Activated T-helper 2 cell treated with anti-CD3 and anti-CD28 coated beads, Interferon-gamma antibody, Interleukin-2, Interleukin-4, amounts not matched to agents 10 μg/mL and 5 μg/mL and 100 μg/mL, durations not matched to agents 14 hours and 24 hours and 36 hours (primary cell): ENCODE measurements around the gene MBD3. TPM values are rescaled to one million over a fixed set of nuclear protein-coding genes. Genes with fewer than 3 reads are reported as not detected.

Source experiments
- DNase-seq: peaks from one replicate; pipeline ENCODE4 v3.0.0; 2021; ENCODE audit warnings: low spot score
- H3K27ac Mint-ChIP-seq: one replicate; pipeline ENCODE4 v1.8.0; 2021; ENCODE audit warnings: mixed read lengths
- H3K27me3 Mint-ChIP-seq: one replicate; pipeline ENCODE4 v1.8.0; 2021; ENCODE audit warnings: low read depth, mixed read lengths
- H3K36me3 Mint-ChIP-seq: one replicate; pipeline ENCODE4 v1.8.0; 2021; ENCODE audit warnings: low read depth, mixed read lengths
- H3K4me1 Mint-ChIP-seq: one replicate; pipeline ENCODE4 v1.8.0; 2021; ENCODE audit warnings: low read depth, mixed read lengths
- H3K4me3 Mint-ChIP-seq: one replicate; pipeline ENCODE4 v1.8.0; 2021; ENCODE audit warnings: low read depth, mild to moderate bottlenecking, moderate library complexity, mixed read lengths
- H3K9me3 Mint-ChIP-seq: one replicate; pipeline ENCODE4 v1.8.0; 2021; ENCODE audit warnings: mixed read lengths
- intact Hi-C: fragments of 100-400 bp; cut with micrococcal nuclease; formaldehyde crosslinking; loops from one replicate; pipeline ENCODE4 v1.15.1; 2023
- total RNA-seq: library from RNA; stranded (reverse); gene quantifications from 2 replicates; pipeline ENCODE4 v1.2.3, GENCODE V29; 2022

Gene MBD3
- total RNA-seq, 1 donor from 2014 or later: 123 TPM

- intact Hi-C loops: no loop called here
- no peaks in the 10 kb centered on the region for H3K9me3 Mint-ChIP-seq
- H3K4me3 Mint-ChIP-seq: no peak overlapping the region
- no peak overlapping the region for H3K27ac Mint-ChIP-seq
- DNase-seq: no peak
- H3K4me1 Mint-ChIP-seq: no peaks in the 10 kb centered on the region
- peaks cover 54% of the 10 kb centered on the region for H3K36me3 Mint-ChIP-seq
- H3K27me3 Mint-ChIP-seq: no peaks in the 10 kb centered on the region
These were observed 11.7 kb downstream of the MBD3 start for GRCh38 chr19:1580957-1581356.

GRCh38 chr19:1580382-1580781, 12.3 kb downstream of the MBD3 start:
- DNase-seq: no peak
- H3K4me1 Mint-ChIP-seq: no peaks in the 10 kb centered on the region
- intact Hi-C loops: no loop called here
- H3K27me3 Mint-ChIP-seq: no peaks in the 10 kb centered on the region
- no peak overlapping the region for H3K27ac Mint-ChIP-seq
- H3K4me3 Mint-ChIP-seq: no peak overlapping the region
- no peaks in the 10 kb centered on the region for H3K9me3 Mint-ChIP-seq
- peaks cover 52% of the 10 kb centered on the region for H3K36me3 Mint-ChIP-seq

GRCh38 chr19:1579222-1579621, 13.4 kb downstream of the MBD3 start:
- no peak overlapping the region for H3K4me3 Mint-ChIP-seq
- DNase-seq: no peak
- no peaks in the 10 kb centered on the region for H3K4me1 Mint-ChIP-seq
- no peak overlapping the region for H3K27ac Mint-ChIP-seq
- no peaks in the 10 kb centered on the region for H3K27me3 Mint-ChIP-seq
- H3K36me3 Mint-ChIP-seq: peaks cover 44% of the 10 kb centered on the region
- intact Hi-C loops: no loop called here
- no peaks in the 10 kb centered on the region for H3K9me3 Mint-ChIP-seq

GRCh38 chr19:1577929-1578618, 14.6 kb downstream of the MBD3 start:
- H3K27ac Mint-ChIP-seq: no peak overlapping the region

GRCh38 chr19:1577090-1577928, 15.4 kb downstream of the MBD3 start:
- Mint-ChIP-seq H3K27me3 (no peaks in the 10 kb centered on the region), H3K9me3 (no peaks in the 10 kb centered on the region), H3K4me1 (no peaks in the 10 kb centered on the region), H3K27ac (no peak overlapping the region), H3K4me3 (no peak overlapping the region), H3K36me3 (peaks cover 32% of the 10 kb centered on the region)
- intact Hi-C loops: no loop called here
- no peak for DNase-seq

More at GRCh38 chr19:1577929-1578618, 14.6 kb downstream of the MBD3 start:
- Mint-ChIP-seq H3K4me3 (no peak overlapping the region), H3K36me3 (peaks cover 37% of the 10 kb centered on the region), H3K9me3 (no peaks in the 10 kb centered on the region), H3K27me3 (no peaks in the 10 kb centered on the region), H3K4me1 (no peaks in the 10 kb centered on the region)
- intact Hi-C loops: no loop called here
- no peak for DNase-seq

- intact Hi-C loops: no loop called here
- no peak for DNase-seq
- Mint-ChIP-seq H3K27me3 (no peaks in the 10 kb centered on the region), H3K4me3 (no peak overlapping the region), H3K9me3 (no peaks in the 10 kb centered on the region), H3K4me1 (no peaks in the 10 kb centered on the region), H3K27ac (no peak overlapping the region), H3K36me3 (peaks cover 28% of the 10 kb centered on the region)
These were observed 16.2 kb downstream of the MBD3 start for GRCh38 chr19:1576242-1577089.

GRCh38 chr19:1575323-1576241, 17.1 kb downstream of the MBD3 start:
- no peak for DNase-seq
- Mint-ChIP-seq H3K36me3 (peaks cover 19% of the 10 kb centered on the region), H3K4me3 (no peak overlapping the region), H3K27ac (no peak overlapping the region), H3K9me3 (no peaks in the 10 kb centered on the region), H3K27me3 (peaks cover 1% of the 10 kb centered on the region), H3K4me1 (no peaks in the 10 kb centered on the region)
- intact Hi-C loops: no loop called here

- Mint-ChIP-seq H3K9me3 (no peaks in the 10 kb centered on the region), H3K27ac (no peak overlapping the region), H3K4me1 (no peaks in the 10 kb centered on the region), H3K27me3 (peaks cover 12% of the 10 kb centered on the region), H3K4me3 (no peak overlapping the region), H3K36me3 (peaks cover 10% of the 10 kb centered on the region)
- intact Hi-C loops: no loop called here
- DNase-seq: no peak
These were observed 18.1 kb downstream of the MBD3 start for GRCh38 chr19:1574354-1575136.

GRCh38 chr19:1572795-1573194, 19.9 kb downstream of the MBD3 start:
- Mint-ChIP-seq H3K27ac (no peak overlapping the region), H3K36me3 (peaks cover 4% of the 10 kb centered on the region), H3K27me3 (peaks cover 14% of the 10 kb centered on the region), H3K4me3 (no peak overlapping the region), H3K4me1 (no peaks in the 10 kb centered on the region), H3K9me3 (no peaks in the 10 kb centered on the region)
- DNase-seq: no peak
- intact Hi-C loops: no loop called here

GRCh38 chr19:1571358-1571757, 21.3 kb downstream of the MBD3 start:
- Mint-ChIP-seq H3K9me3 (no peaks in the 10 kb centered on the region), H3K27me3 (peaks cover 14% of the 10 kb centered on the region), H3K4me3 (no peak overlapping the region)

GRCh38 chr19:1570836-1571235, 21.8 kb downstream of the MBD3 start:
- intact Hi-C loops: no loop called here
- H3K4me1 Mint-ChIP-seq: no peaks in the 10 kb centered on the region
- DNase-seq: no peak
- no peak overlapping the region for H3K4me3 Mint-ChIP-seq
- H3K27me3 Mint-ChIP-seq: peaks cover 14% of the 10 kb centered on the region
- H3K36me3 Mint-ChIP-seq: peaks cover 2% of the 10 kb centered on the region
- H3K9me3 Mint-ChIP-seq: no peaks in the 10 kb centered on the region
- H3K27ac Mint-ChIP-seq: no peak overlapping the region

More at GRCh38 chr19:1571358-1571757, 21.3 kb downstream of the MBD3 start:
- Mint-ChIP-seq H3K4me1 (no peaks in the 10 kb centered on the region), H3K36me3 (peaks cover 4% of the 10 kb centered on the region), H3K27ac (no peak overlapping the region)
- DNase-seq: no peak
- intact Hi-C loops: no loop called here
